CD4-positive, alpha-beta T cell treated with Interleukin-2 at 100 ng/mL for 4 hours (primary cell): ENCODE data around the gene TMED8.
"Not testable (repeated sequence)": the region's sequence is repeated elsewhere in the genome, so short reads cannot be mapped to it uniquely, and the experiment has no call there.

Experiments used
- DNase-seq: peaks from one replicate; pipeline ENCODE4 v3.0.0-alpha.2; 2020; ENCODE audit warnings: low spot score

Gene TMED8

GRCh38 chr14:77376771-77377501 is at the start of gene TMED8, which contains the start of gene SAMD15:
Gene TMED8 (minus strand): TSS chr14:77377094. CDS start chr14:77377053, 41 bp downstream.
Gene SAMD15 (plus strand): TSS chr14:77377379. CDS start chr14:77377419, 40 bp downstream.
- peak; percentile 84 for DNase-seq

- DNase-seq = no peak
Observed at GRCh38 chr14:77426396-77426795, 49.5 kb upstream of the TMED8 start.

- DNase-seq = no peak
Observed at GRCh38 chr14:77424862-77425261, 48.0 kb upstream of the TMED8 start.

GRCh38 chr14:77423423-77423822 is 46.5 kb upstream of the TMED8 start, which contains the start of gene NOXRED1:
Gene NOXRED1 (minus strand): TSS chr14:77423523. CDS start chr14:77422889, 634 bp downstream.
- DNase-seq = no peak

GRCh38 chr14:77421201-77421600 is 44.3 kb upstream of the TMED8 start:
- DNase-seq = no peak

GRCh38 chr14:77416836-77417235 is 39.9 kb upstream of the TMED8 start:
- DNase-seq = no peak

GRCh38 chr14:77416098-77416497 is 39.2 kb upstream of the TMED8 start:
- DNase-seq = not testable (repeated sequence)

GRCh38 chr14:77415403-77416030 is 38.6 kb upstream of the TMED8 start:
- DNase-seq = not testable (repeated sequence)

GRCh38 chr14:77409131-77409533 is 32.2 kb upstream of the TMED8 start:
- DNase-seq = no peak

- no peak for DNase-seq
Observed at GRCh38 chr14:77407158-77407557, 30.3 kb upstream of the TMED8 start.

GRCh38 chr14:77406718-77407117 is 29.8 kb upstream of the TMED8 start:
- DNase-seq = no peak

- no peak for DNase-seq
Observed at GRCh38 chr14:77406086-77406485, 29.2 kb upstream of the TMED8 start.

GRCh38 chr14:77403768-77404167 is 26.9 kb upstream of the TMED8 start:
- no peak for DNase-seq

- DNase-seq = no peak
Observed at GRCh38 chr14:77400216-77400615, 23.3 kb upstream of the TMED8 start.

GRCh38 chr14:77390188-77390587 is 13.3 kb upstream of the TMED8 start:
- no peak for DNase-seq

GRCh38 chr14:77378701-77379100 is 1.8 kb upstream of the TMED8 start:
- DNase-seq = no peak

GRCh38 chr14:77377502-77377844 is 579 bp upstream of the TMED8 start:
- no peak for DNase-seq

- DNase-seq = peak; percentile 14
Observed at GRCh38 chr14:77375973-77376770, 722 bp downstream of the TMED8 start.

- DNase-seq = no peak
Observed at GRCh38 chr14:77375164-77375950, 1.5 kb downstream of the TMED8 start.

- peak; percentile 4 for DNase-seq
Observed at GRCh38 chr14:77372304-77372841, 4.5 kb downstream of the TMED8 start.

GRCh38 chr14:77369285-77369684 is 7.6 kb downstream of the TMED8 start:
- peak; percentile 26 for DNase-seq

GRCh38 chr14:77364146-77364545 is 12.7 kb downstream of the TMED8 start:
- DNase-seq = no peak
